ENCODE results near the gene SCN3A. TPM values are rescaled to one million over a fixed set of nuclear protein-coding genes. Genes with fewer than 3 reads are reported as not detected.

Gene SCN3A
- total RNA-seq, 1 donor from 2014 or later = 33.1 TPM

DNA sequence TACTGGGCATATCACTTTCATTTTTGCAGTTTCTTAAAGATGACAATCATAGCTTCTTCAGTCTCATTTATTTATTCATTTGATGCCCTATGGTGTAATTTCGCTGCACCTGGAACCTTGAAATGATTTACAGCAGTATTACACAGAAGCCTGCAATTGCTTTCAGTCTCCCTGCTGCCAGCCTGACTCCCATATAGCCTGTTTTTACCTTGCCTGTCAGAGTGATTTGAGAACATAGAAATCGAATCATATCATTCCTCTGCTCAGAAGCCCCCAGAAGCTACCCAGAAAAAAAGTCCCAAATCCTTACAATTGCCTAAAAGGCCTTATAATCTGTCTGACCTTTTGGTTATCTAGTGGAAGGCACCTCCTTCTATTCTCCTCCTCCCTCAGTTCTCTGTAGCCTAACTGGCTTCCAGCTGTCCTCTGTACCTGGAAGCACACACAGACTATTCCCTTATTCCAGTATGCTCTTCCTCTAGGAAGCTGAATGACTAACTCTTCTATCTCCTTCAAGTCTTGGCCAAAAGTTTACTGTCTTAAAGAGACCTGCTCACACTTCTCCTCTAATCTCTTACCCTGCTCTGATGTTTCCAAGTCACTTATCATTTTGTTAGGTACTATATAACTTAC is 12.6 kb downstream of the SCN3A start:
- no peak for DNase-seq (ENCODE audit: low read depth in 2 of 2)

DNA sequence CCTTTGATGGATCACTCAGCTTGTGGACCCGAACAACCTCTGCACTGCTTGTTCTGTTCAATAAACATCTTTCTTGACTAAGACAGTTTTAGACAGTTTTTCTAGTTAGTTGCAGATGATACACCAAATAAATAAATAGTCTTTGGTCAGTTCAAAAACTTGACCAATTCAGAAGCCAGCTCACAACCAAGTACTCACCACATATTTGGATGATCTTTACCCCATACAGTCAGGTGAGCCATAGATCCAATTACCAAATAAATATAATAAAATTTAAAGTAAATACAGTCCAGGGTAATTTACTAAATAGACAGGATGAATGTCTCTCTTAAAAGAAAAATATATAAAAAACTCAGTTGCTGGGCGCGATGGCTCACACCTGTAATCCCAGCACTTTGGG is 18.2 kb downstream of the SCN3A start:
- DNase-seq (ENCODE audit: low read depth in 2 of 2) = no peak

DNA sequence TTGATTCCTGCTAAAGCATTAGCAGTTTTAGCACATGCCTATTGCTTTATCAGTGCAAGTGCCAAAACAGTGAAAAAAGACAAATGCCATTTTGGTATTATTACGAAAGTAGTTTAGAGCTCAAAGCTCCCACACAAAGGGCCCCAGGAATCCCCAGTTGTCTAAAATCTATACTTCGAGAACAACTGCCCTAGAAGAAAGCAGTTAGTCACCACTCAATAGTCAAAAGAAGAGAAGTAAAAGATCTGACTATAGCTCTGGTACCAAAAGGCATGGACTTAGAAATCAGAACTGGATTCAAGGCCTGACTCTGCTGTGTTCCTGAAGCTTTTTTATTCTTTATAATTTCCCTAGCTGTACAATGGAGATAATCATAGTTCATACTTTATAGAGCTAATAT is 21.8 kb downstream of the SCN3A start:
- no peak for DNase-seq (ENCODE audit: low read depth in 2 of 2)

DNA sequence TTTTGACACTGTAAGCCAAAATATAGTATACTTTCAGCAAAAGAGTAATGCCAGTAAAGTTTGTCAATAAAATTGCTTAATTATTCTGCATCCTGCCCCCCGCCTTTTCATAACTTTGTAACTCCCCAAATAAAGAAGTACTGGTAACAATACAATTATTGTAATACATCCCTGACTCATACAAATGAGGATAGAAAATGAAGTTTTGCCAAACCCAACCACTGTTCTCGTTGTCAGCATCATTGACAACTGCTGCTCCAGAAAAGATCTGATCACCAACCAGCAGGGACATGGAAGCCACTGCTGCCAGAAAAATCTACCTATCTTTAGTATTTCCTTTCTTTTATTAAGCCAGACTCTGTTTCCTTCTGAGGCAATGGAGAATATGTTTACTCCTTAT is 27.1 kb downstream of the SCN3A start:
- no peak for DNase-seq (ENCODE audit: low read depth in 2 of 2)

DNA sequence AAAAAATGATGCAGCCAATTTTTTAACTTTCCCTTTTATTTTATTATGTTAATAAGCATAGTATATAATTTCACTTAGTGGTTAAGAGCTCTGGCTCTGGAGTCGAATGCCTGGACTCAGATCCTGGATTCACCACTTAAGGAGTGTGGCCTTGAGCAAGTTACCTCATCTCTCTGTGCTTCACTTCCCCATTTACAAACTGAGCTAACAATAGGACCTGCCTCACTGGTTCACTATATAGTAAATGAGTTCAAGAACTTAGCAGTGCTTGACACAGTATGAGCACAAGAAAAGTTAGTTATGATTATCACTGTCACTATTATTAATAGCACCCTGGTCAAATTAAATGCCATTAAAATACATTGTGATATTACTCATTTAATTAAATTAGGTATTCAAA is 30.6 kb downstream of the SCN3A start:
- DNase-seq (ENCODE audit: low read depth in 2 of 2) = no peak

DNA sequence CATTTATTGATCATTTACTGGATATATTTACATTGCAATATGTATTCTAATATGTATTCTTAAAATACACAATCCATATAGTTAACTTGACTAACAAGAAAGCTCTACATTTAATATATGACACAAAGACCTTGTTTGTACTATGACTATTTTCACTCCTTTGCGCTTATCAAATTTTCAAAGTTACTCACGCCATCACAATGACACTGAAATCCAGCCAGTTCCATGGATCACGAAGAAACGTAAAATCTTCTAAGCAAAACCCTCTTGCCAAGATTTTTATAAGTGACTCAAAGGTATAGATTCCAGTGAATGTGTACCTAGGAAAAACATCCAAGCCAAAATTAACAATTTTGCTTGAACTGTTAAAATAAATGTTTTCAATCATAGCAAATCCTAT is 39.6 kb downstream of the SCN3A start:
- DNase-seq (ENCODE audit: low read depth in 2 of 2) = no peak

DNA sequence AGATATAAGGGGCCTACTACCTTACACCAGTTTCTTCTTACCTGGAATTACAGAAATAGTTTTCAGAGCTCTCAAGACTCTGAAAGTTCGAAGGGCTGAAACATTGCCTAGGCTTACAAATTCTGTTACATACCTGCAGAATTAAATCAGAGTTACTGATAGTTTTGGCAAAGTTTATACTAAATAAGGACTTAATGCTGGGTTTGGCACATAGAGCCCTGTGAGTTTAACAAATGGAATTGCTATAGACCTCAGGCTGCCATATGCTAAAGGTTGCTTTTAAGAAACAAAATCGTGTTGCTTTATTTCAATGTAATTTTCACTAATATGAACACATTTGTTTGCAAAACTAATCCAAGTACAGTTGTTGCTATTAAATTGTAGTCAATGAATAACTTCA is 40.1 kb downstream of the SCN3A start:
- no peak for DNase-seq (ENCODE audit: low read depth in 2 of 2)

DNA sequence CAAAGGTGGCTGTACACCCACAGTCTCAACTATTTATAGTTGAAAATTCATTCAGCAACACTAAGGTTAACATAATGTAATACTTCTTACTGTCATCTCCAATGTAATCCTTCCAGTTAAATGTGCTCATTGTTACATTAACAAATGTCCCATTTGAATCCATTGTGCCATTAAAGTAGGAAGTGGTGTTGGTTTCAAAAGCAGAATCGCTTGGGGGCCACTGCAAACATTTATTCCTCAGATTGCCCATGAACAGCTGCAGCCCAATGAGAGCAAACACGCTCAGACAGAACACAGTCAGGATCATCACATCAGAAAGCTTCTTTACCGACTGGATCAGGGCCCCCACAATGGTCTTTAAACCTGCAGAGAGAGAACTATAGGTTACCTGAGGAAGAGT is 41.4 kb downstream of the SCN3A start:
- DNase-seq (ENCODE audit: low read depth in 2 of 2) = no peak

DNA sequence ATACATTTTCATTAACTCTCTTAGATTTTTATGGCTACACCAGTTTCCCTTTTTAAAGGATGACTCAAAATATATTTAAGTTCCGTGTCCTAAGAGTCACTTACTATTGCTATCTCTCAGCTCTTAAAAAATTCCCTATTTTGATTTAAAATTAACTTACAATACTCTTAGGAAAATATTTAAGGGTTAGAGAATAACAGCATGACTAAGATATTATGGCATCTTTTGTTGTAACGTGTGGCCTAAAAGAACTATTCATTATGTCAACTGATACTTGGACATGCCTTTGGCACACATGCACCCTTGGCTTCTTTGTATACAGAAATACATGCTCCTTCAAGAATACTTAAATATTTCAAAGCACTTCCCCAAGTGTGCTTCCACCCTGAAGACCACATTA is 42.3 kb downstream of the SCN3A start:
- DNase-seq (ENCODE audit: low read depth in 2 of 2) = no peak

DNA sequence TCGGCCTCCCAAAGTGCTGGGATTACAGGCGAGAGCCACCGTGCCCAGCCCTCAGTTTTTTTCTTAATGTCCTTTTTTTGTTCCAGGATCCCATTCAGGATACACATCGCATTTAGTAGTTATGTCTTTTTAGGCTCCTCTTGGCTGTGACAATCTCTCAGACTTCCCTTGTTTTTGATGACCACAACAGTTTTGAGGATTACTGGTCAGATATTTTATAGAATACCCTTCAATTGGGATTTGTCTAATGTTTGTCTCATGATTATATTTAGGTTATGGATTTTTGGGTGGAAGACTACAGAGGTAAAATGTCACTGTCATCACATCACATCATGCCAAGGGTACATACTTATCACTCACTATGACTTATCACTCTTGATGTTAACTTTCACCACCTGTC is 46.7 kb downstream of the SCN3A start:
- DNase-seq (ENCODE audit: low read depth in 2 of 2) = no peak

DNA sequence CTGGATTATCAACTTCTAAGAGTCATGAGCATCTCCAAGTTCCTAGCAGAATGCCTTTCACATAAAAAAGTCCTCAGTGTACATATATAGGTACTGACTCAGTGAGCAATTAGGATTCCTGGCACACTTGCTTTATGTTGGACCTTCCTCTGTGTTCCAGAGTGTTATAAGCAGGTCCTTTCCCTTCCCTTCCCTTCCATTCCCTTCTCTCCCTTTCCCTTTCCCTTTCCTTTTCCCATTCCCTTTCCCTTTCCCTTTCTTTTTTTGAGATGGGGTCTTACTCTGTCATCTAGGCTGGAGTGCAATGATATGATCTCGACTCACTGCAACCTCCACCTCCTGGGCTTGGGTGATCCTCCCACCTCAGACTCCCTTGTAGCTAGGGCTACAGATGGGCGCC is 48.7 kb downstream of the SCN3A start:
- DNase-seq (ENCODE audit: low read depth in 2 of 2) = no peak

DNA sequence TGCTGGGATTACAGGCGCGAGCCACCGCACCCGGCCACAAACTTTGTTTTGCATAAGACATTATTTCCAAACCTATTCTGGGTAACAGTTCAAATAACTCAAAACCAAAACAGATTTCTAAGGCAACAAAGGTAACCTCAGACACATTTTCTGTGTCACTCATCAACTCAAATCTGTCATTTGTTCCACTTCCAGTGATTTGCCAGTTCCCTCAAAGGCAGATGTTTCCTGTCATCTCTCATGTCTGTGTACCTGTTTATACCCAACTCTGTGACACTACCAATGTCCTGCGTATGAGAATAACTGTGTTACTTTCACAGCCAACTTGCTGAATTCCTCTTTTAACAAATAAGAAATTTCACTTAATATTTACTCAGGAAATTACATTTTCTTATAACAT is 54.4 kb downstream of the SCN3A start:
- DNase-seq (ENCODE audit: low read depth in 2 of 2) = peak in 1 of 2 donors; percentile 91

DNA sequence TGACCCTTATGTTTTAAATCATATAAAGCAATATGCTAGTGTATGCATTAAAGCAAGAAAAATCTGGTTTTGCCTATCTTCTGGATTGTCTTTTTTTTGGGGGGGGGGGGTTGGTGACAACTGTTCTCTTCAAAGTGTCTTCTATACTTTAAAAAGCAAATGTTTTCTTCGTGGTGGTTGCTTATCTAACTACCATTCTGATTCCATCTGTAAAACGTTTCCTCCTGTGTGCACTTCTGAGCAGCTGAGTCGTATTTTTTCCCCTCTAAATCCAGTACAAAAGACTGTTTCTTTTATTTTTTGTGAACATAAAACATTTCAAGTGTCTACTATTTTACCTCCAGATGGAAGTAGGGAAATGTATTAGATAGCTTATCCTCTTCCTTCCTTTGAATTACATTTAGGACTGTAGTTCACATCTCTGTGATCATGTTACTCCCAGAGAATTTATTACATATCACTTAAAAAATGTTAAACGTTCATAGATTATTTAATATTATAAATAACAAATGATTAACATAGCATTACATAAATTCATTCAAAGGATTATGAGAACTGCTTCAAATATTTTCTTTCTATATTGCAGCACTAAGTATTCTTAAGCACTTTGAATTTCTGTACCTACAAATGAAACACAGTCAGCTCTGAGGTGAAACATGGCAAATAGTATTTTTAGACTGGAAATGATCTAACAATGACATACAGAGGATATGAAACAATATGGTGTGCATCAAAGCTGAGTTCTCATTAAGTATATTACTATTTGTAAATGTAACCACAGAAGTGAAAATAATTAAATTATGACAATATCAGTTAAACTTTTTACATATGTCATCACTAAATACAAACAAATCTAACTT is 56.4 kb downstream of the SCN3A start:
- peak in 1 of 2 donors; percentile 23 for DNase-seq (ENCODE audit: low read depth in 2 of 2)

DNA sequence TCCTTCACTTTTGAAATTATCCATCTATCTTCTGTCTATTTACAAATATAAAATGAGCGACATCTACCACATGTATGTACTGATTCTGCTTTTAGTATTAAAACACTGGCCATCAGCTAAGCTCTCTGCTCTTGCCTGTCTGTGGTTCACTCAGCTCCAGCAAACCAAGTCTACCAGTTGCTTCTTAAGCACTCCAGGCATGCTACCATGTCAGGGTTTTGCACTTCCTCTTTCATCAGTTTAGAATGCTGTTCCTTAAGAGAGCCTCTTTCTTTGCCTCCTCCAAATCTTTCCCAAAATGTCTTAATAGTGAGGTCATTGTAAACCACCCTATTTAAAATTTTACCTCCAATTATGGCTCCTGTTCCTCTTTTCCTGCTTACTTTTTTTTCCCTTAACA is 59.5 kb downstream of the SCN3A start:
- DNase-seq (ENCODE audit: low read depth in 2 of 2) = no peak

DNA sequence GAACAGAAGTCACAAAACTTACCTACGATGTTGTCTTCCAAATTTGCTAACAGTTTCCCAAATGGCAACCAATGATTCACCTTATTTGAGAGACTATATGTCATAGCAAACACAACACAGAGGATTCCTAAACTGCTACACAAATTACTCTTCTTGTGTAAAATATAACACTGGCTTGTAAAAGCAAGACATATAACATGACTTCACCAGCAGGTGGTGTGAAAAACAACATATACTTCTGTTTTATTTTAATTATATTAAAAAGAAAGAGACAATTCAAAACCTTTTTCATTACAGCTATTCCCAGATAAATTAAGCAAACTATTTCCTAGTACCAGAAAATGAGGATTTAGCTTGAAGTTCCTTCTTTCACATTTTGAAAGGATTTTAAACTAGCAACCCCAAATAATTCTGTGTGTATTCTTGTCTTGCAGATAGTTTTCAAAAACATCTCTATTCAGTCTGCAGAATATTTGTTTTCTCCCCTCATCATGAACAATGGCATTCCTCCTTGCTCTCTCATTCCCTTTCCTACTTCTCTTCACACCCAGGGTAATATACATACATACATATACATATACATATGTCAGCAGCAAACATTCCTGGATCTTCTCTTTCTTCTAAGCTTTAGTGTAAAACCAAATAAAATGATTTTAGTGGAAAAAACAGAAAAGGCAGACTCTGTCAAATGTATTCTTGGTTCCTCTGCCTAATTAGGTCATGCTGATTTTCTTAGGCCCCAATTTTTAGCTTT is 62.1 kb downstream of the SCN3A start:
- peak in 1 of 2 donors; percentile 28 for DNase-seq (ENCODE audit: low read depth in 2 of 2)

DNA sequence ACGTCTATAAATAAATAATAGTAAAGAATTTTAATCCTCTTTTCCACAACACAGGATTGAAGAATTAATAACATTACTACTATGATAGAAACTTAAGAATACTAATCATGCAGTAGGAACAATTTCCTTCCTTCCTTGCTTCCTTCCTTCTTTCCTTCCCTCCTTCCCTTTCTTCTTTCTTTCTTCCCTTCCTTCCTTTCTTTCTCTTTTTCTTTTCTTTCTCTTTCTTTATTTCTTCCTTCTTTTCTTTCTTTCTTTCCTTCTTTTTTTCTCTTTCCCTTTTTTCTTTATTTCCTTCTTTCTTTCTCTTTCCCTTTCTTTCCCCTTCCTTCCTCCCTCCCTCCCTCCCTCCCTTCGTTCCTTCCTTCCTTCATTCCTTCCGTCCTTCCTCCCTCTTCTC is 77.6 kb downstream of the SCN3A start:
- no peak for DNase-seq (ENCODE audit: low read depth in 2 of 2)

DNA sequence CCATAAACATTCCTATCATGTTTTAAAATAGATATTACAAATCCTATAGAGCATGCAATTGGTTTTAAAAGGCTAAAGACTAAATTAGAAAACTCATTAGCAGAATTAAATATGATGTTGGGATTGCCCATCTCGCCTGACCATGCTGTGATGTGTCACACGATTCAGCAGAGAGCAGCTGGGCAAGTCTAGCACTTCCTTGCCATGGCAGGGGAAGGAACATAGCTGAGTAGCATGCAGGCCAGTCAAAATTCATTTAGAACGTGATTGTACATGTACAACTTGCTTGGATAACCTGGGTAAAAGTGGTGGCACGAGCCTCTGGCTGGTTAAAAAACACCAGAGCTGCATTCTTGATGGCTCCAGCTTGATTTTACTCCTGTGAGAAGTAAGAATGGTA is 81.3 kb downstream of the SCN3A start:
- no peak for DNase-seq (ENCODE audit: low read depth in 2 of 2)

DNA sequence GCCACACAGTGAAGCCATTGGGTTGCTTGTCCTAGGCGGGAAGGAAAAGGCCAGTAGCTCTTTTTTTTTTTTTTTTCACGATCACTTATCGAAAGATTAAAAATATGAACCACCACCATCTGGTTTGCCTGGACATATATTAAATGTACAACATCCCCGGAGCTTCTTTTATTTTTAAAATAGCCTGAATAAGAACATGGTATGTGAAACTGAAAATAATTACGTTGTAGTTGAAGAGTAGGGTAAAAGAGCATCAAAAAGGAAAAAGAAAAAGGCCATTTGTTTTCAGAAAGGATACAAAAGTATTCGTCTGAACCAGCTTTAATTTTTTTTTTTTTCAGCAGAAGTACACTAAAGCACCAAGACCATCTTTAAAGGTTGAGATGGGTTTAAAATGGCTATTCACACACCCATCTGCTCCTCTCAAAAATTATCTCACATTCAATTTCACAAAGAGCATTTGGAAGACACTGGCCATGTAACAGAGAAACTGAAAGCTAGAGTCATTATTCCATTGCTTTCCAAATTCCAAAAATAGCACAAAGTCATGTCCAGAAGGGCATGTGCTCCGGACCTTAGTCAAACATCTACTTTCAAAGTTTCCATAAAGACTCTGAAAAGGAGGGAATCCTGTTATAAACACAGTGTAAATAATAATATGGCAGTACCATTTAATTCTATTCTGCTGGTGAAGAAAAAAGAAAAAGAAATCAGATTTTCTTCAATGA is 82.9 kb downstream of the SCN3A start:
- DNase-seq (ENCODE audit: low read depth in 2 of 2) = peak in 1 of 2 donors; percentile 3

DNA sequence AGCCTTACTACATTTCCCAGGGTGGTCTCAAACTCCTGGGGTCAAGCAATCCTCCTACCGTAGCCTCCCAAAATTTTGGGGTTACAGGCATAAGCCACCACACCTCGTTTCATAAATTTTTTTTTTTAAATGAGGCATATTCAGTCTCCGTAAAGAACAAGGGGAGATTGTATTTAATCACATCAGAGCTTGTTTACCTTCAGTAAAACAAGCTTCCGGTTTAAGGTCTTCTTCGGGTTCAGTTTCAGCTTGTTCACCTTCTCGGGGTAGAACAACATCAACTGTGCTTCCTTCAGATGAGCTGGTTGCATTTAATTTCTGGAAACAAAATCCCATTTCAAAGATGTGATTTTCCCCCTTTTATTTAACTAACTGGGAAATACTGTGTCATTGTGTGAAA is 88.6 kb downstream of the SCN3A start:
- no peak for DNase-seq (ENCODE audit: low read depth in 2 of 2)

DNA sequence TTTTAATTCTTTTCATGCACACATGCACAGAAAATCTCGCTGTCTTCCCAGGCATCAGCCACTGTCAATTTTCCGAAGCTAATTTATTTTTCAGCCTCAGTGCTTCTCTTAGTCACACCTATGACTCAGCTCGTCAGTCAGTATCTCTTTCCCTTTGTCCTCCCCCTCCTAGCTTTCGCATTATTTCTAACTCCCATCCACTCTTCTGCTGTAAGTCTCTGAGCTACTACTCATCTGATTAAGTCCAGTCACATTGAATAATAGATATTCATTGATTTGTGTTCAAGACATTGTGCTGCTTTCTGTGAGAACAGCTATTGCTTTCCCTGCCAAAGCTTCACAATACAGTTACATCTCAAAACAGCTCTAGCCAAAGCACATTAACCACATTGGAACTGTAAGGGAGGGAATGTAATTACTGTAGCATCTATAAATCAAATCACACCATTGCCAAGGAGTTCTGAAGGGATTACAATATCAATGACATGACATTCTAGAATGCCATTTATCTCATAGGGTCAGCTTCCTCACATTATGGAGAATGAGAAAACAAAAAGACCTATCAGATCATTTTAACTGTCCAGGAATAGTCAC is 89.4 kb downstream of the SCN3A start:
- peak; percentile 1 to 2 for DNase-seq (ENCODE audit: low read depth in 2 of 2)

DNA sequence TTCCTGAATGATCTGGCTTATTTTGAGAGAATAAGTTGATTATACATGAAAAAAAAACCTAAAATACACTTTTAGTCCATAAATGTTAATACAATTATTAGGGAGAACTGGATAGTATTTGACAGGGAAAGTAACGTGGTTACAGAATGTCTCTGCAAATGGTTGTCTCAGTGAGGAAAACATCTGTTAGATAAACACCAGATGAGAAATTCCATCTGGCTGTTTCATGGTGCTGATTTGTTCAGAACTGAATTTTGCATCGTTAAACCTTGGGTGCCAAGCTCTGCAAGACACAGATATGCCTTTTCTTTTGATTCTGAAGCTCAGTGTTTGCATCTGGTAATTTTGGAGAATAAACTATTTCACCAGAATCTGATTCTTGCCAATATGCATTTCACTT is 90.4 kb downstream of the SCN3A start:
- DNase-seq (ENCODE audit: low read depth in 2 of 2) = no peak

All from lung microvascular endothelial cell (primary cell).